Breast epithelium (tissue), 3 donors: ENCODE results near the gene SAMM50.

Experiments
- POLR2A ChIP-seq: fragments of 450-650 bp; IDR thresholded peaks from one replicate; pipeline ENCODE4 v1.6.1; 2016; ENCODE audit warnings: antibody characterized with exemption, mild to moderate bottlenecking, moderate library complexity
- TF ChIP-seq, protein P1 (sequence below), 3 donors: fragments of 450-650 bp; IDR thresholded peaks; one replicate each; pipeline ENCODE4 v1.5.1; 2016 to 2017; ENCODE audit warnings: antibody characterized with exemption in 3 of 3, mild to moderate bottlenecking in 3 of 3, moderate library complexity in 3 of 3

DNA sequence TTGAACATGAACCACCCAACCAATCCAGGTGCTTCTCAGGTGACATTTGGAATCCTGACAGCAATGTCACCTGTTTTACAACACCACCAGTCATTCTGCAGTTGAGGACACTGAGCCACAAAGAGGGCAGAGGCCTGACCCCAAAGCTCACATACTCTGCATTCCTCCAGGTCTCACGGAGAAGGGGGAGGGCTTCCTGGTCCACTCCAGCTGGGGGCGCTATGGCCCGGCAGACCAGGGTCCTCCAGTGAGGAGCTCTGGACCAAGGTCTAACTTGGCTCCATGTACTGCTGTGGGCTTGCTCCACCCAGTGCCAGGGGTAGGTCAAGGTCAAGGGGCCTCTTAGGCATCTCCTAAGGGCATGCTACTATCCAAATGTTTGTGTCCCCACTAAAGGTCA lies 33.1 kb upstream of the SAMM50 start:
- TF ChIP-seq POLR2A = no peak
- TF ChIP-seq, protein P1, sequence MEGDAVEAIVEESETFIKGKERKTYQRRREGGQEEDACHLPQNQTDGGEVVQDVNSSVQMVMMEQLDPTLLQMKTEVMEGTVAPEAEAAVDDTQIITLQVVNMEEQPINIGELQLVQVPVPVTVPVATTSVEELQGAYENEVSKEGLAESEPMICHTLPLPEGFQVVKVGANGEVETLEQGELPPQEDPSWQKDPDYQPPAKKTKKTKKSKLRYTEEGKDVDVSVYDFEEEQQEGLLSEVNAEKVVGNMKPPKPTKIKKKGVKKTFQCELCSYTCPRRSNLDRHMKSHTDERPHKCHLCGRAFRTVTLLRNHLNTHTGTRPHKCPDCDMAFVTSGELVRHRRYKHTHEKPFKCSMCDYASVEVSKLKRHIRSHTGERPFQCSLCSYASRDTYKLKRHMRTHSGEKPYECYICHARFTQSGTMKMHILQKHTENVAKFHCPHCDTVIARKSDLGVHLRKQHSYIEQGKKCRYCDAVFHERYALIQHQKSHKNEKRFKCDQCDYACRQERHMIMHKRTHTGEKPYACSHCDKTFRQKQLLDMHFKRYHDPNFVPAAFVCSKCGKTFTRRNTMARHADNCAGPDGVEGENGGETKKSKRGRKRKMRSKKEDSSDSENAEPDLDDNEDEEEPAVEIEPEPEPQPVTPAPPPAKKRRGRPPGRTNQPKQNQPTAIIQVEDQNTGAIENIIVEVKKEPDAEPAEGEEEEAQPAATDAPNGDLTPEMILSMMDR (IDR thresholded peaks at IDR 0.05) = no peak
